Hepatocyte (in vitro differentiated cells): ENCODE data around the gene NUDC. TPM values are rescaled to one million over a fixed set of nuclear protein-coding genes. Genes with fewer than 3 reads are reported as not detected.
A peak's percentile ranks its signal among the peaks of the same experiment; 100 is the strongest.

ENCODE experiments used
- DNase-seq: peaks from one replicate; pipeline ENCODE4 v3.0.0-alpha.2; 2016; ENCODE audit warnings: low spot score
- H2AFZ ChIP-seq: fragments of 200-600 bp; sonication (generic); 2 replicates; pipeline ENCODE4 v1.6.0; 2016; ENCODE audit warnings: antibody characterized with exemption, mild to moderate bottlenecking
- H3K27ac ChIP-seq: fragments of 200-600 bp; sonication (generic); 2 replicates; pipeline ENCODE4 v1.5.1; 2016; ENCODE audit warnings: mild to moderate bottlenecking
- H3K27me3 ChIP-seq: fragments of 200-600 bp; sonication (generic); 2 replicates; pipeline ENCODE4 v1.6.1; 2016
- H3K36me3 ChIP-seq: fragments of 200-600 bp; sonication (generic); replicated peaks from 2 replicates; pipeline ENCODE4 v1.5.1; 2016; ENCODE audit warnings: low read depth; ENCODE audit not compliant: insufficient read depth
- H3K4me1 ChIP-seq: fragments of 200-600 bp; sonication (generic); 2 replicates; pipeline ENCODE4 v1.5.1; 2016; ENCODE audit warnings: mild to moderate bottlenecking, moderate library complexity; ENCODE audit not compliant: insufficient read depth
- H3K4me2 ChIP-seq: fragments of 200-600 bp; sonication (generic); 2 replicates; pipeline ENCODE4 v1.6.0; 2016
- H3K4me3 ChIP-seq: fragments of 200-600 bp; sonication (generic); 2 replicates; pipeline ENCODE4 v1.5.1; 2016; ENCODE audit warnings: mild to moderate bottlenecking
- H3K79me2 ChIP-seq: fragments of 200-600 bp; sonication (generic); 2 replicates; pipeline ENCODE4 v1.6.0; 2017; ENCODE audit warnings: mild to moderate bottlenecking
- H3K9me2 ChIP-seq: fragments of 200-600 bp; sonication (generic); replicated peaks from 2 replicates; pipeline ENCODE4 v1.6.0; 2017; ENCODE audit warnings: mild to moderate bottlenecking; ENCODE audit not compliant: insufficient read depth
- H3K9me3 ChIP-seq: fragments of 200-600 bp; sonication (generic); 2 replicates; pipeline ENCODE4 v1.5.1; 2016; ENCODE audit warnings: low read depth, mild to moderate bottlenecking
- H4K20me1 ChIP-seq: fragments of 200-600 bp; sonication (generic); 2 replicates; pipeline ENCODE4 v1.6.0; 2016; ENCODE audit warnings: mild to moderate bottlenecking; ENCODE audit not compliant: insufficient read depth, poor library complexity, severe bottlenecking
- CTCF ChIP-seq: fragments of 200-600 bp; sonication (generic); IDR thresholded peaks from 2 replicates; pipeline ENCODE4 v1.5.1; 2016; ENCODE audit warnings: antibody characterized with exemption, mild to moderate bottlenecking; ENCODE audit not compliant: poor library complexity
- EZH2 ChIP-seq: fragments of 200-600 bp; sonication (generic); IDR thresholded peaks from 2 replicates; pipeline ENCODE4 v1.6.1; 2016; ENCODE audit warnings: antibody characterized with exemption, mild to moderate bottlenecking, borderline replicate concordance
- EZH2phosphoT487 ChIP-seq: fragments of 200-600 bp; sonication (generic); IDR thresholded peaks from one replicate; pipeline ENCODE4 v1.6.1; 2018; ENCODE audit warnings: antibody characterized with exemption, mild to moderate bottlenecking, low read depth, moderate library complexity; ENCODE audit not compliant: unreplicated experiment, severe bottlenecking
- WGBS: methylation state at CpG from one replicate; pipeline ENCODE4 v1.1.6; 2016; ENCODE audit warnings: low lambda C conversion rate; ENCODE audit errors: missing lambda C conversion rate; 5-methylcytosine and 5-hydroxymethylcytosine counted together
- polyA plus RNA-seq: library from polyadenylated mRNA; unstranded; fragments of >200 nt; fragmentation: Nextera tagmentation; extraction: Ambion mirVana; gene quantifications from 2 replicates; pipeline ENCODE4 v1.2.1, GENCODE V29; 2016
- total RNA-seq: library from RNA; depleted of rRNA; stranded (reverse); fragments of >200 nt; gene quantifications from 2 replicates; pipeline ENCODE4 v1.2.3, GENCODE V29; 2014

The NUDC gene
- total and polyA plus RNA-seq, 2 experiments from 2014 or later: 34.4 to 127 TPM

- Histone ChIP-seq H3K79me2 (peaks cover 36% of the 10 kb centered on the region), H3K4me1 (peaks cover 62% of the 10 kb centered on the region)
These were observed 74.5 kb downstream of the NUDC start for GRCh38 chr1:26996024-26996423.

More at GRCh38 chr1:26996024-26996423, 74.5 kb downstream of the NUDC start:
- no peaks in the 10 kb centered on the region for H3K9me3 ChIP-seq
- no peaks in the 10 kb centered on the region for H3K9me2 ChIP-seq
- no peak overlapping the region for H3K4me3 ChIP-seq
- no peak for TF ChIP-seq EZH2phosphoT487
- no peak for TF ChIP-seq CTCF
- no peak for TF ChIP-seq EZH2
- no peaks in the 10 kb centered on the region for H3K36me3 ChIP-seq
- WGBS: 83% methylated on average over 1 of the region's 1 CpG
- H3K27ac ChIP-seq: peak overlapping the region; percentile 91
- peak overlapping the region; percentile 95 for H3K4me2 ChIP-seq
- H3K27me3 ChIP-seq: no peaks in the 10 kb centered on the region
- no peak for DNase-seq
- H2AFZ ChIP-seq: no peak overlapping the region
- peaks cover 8% of the 10 kb centered on the region for H4K20me1 ChIP-seq

Other genes starting within 250 kb of the NUDC start
- gene ARID1A, start 225.7 kb upstream of the NUDC start, total RNA-seq: 32.3 and 35.8 TPM in 2 replicates
- 26.6 and 27.9 TPM in 2 replicates for gene ARID1A, start 225.7 kb upstream of the NUDC start, polyA plus RNA-seq
- 22.0 and 35.5 TPM in 2 replicates for gene PIGV, start 133.8 kb upstream of the NUDC start, total RNA-seq
- gene PIGV, start 133.8 kb upstream of the NUDC start, polyA plus RNA-seq: 19.1 and 21.2 TPM in 2 replicates
- gene ZDHHC18, start 95.1 kb upstream of the NUDC start, total RNA-seq: 14.9 and 21.7 TPM in 2 replicates
- 22.5 and 22.6 TPM in 2 replicates for gene ZDHHC18, start 95.1 kb upstream of the NUDC start, polyA plus RNA-seq
- 2.5 and 3.4 TPM in 2 replicates for gene SFN, start 58.6 kb upstream of the NUDC start, total RNA-seq
- 7.3 and 8.5 TPM in 2 replicates for gene SFN, start 58.6 kb upstream of the NUDC start, polyA plus RNA-seq
- 12.6 and 15.8 TPM in 2 replicates for gene GPN2, start 31.5 kb upstream of the NUDC start, total RNA-seq
- 37.9 and 44.6 TPM in 2 replicates for gene GPN2, start 31.5 kb upstream of the NUDC start, polyA plus RNA-seq
- gene GPATCH3, start 21.3 kb upstream of the NUDC start, total RNA-seq: 9.5 and 11.6 TPM in 2 replicates
- 15.8 and 18.4 TPM in 2 replicates for gene GPATCH3, start 21.3 kb upstream of the NUDC start, polyA plus RNA-seq
- 37.4 and 39.1 TPM in 2 replicates for gene NR0B2, start 7.8 kb upstream of the NUDC start, total RNA-seq
- 57.5 and 68.1 TPM in 2 replicates for gene NR0B2, start 7.8 kb upstream of the NUDC start, polyA plus RNA-seq
- gene KDF1, start 38.7 kb downstream of the NUDC start, total RNA-seq: 10.5 and 18.1 TPM in 2 replicates
- 17.2 and 21.9 TPM in 2 replicates for gene KDF1, start 38.7 kb downstream of the NUDC start, polyA plus RNA-seq
- gene TRNP1, start 71.9 kb downstream of the NUDC start, total RNA-seq: 67.4 and 92.5 TPM in 2 replicates
- 137 and 145 TPM in 2 replicates for gene TRNP1, start 71.9 kb downstream of the NUDC start, polyA plus RNA-seq
- 21.0 and 26.0 TPM in 2 replicates for gene TENT5B, start 91.1 kb downstream of the NUDC start, total RNA-seq
- gene TENT5B, start 91.1 kb downstream of the NUDC start, polyA plus RNA-seq: 56.0 and 60.7 TPM in 2 replicates
- 9.7 and 13.3 TPM in 2 replicates for gene SLC9A1, start 233.4 kb downstream of the NUDC start, total RNA-seq
- 29.8 and 31.3 TPM in 2 replicates for gene SLC9A1, start 233.4 kb downstream of the NUDC start, polyA plus RNA-seq